AG09309 (cell line): ENCODE data around the gene COA4.

Experiments used
- DNase-seq: peaks from one replicate; pipeline ENCODE4 v3.0.0-alpha.2; 2010; ENCODE audit warnings: low read depth
- H3K4me3 ChIP-seq: 2 replicates; pipeline ENCODE4 v1.5.1; 2011; ENCODE audit warnings: mild to moderate bottlenecking, low read depth, low read length, moderate library complexity; ENCODE audit not compliant: control insufficient read depth
- CTCF ChIP-seq: IDR thresholded peaks from 2 replicates; pipeline ENCODE4 v1.5.1; 2011; ENCODE audit warnings: mild to moderate bottlenecking, low read depth, low read length, inconsistent platforms; ENCODE audit not compliant: insufficient read depth, control insufficient read depth; ENCODE audit errors: missing control alignments

The COA4 gene

GRCh38 chr11:73830261-73830660, 46.4 kb downstream of the COA4 start:
- TF ChIP-seq CTCF, result no peak

More at GRCh38 chr11:73830261-73830660, 46.4 kb downstream of the COA4 start:
- H3K4me3 ChIP-seq, result no peak overlapping the region
- no peak for DNase-seq
